K562 (cell line): ENCODE measurements around the gene DHX35. TPM values are rescaled to one million over a fixed set of nuclear protein-coding genes. Genes with fewer than 3 reads are reported as not detected.
A peak's percentile ranks its signal among the peaks of the same experiment; 100 is the strongest.

Experiments
- ATAC-seq: fragments of 200-7000 bp; cut with Tn5 transposase; 3 replicates; pipeline ENCODE4 v1.9.1; 2020; ENCODE audit warnings: moderate library complexity
- BruUV-seq: library from RNA; stranded (reverse); fragments of 400-500 nt; replicated peaks from 2 replicates; lab custom pipeline; 2021; lab: Mats Ljungman, UMichigan
- CTCF ChIA-PET: fragments of 300-600 bp; formaldehyde crosslinking; extraction: SDS; loops from one replicate; lab custom pipeline; 2021; ENCODE audit warnings: low intra/inter-chr PET ratio; lab: Yijun Ruan, JAX
- POLR2A ChIA-PET: fragments of 300-600, 350-650 bp; sonication (Branson Sonifier 250); formaldehyde crosslinking; extraction: SDS; loops from one replicate; lab custom pipeline; 2021; ENCODE audit warnings: antibody characterized with exemption, inconsistent platforms; lab: Yijun Ruan, JAX
- DNase-seq, 4 experiments: peaks; one replicate each; pipeline versions ENCODE4 v3.0.0 to v3.0.0-alpha.2; 2011 to 2018; ENCODE audit warnings: low spot score in 3 of 4, mixed read lengths in 3 of 4; ENCODE audit errors: extremely low read depth in 1 of 4
- FAIRE-seq: peaks from 2 replicates; lab custom pipeline; 2011; peaks lifted over from hg19 to GRCh38; lab: Jason Lieb, UNC
- H2AFZ ChIP-seq: 2 replicates; pipeline ENCODE4 v1.6.0; 2011; ENCODE audit warnings: low read depth, low read length, control low read depth, inconsistent platforms
- H3K27ac ChIP-seq: fragments of 200-600 bp; 3 replicates; pipeline ENCODE4 v1.8.0; 2011; ENCODE audit warnings: low read depth, mild to moderate bottlenecking, control low read depth, inconsistent platforms, low read length, moderate library complexity, mixed read lengths; ENCODE audit errors: extremely low read depth
- H3K27me3 ChIP-seq, 2 experiments: fragments of 300-600 bp in 1 of 2; 2 replicates in 1 of 2; 3 replicates in 1 of 2; pipeline versions ENCODE4 v1.6.0 to v1.8.0; 2011; ENCODE audit warnings: inconsistent platforms in 2 of 2, low read length in 2 of 2, mild to moderate bottlenecking in 1 of 2, mixed read lengths in 1 of 2, moderate library complexity in 1 of 2; ENCODE audit not compliant: control insufficient read depth in 2 of 2, insufficient read depth in 2 of 2
- H3K36me3 ChIP-seq: fragments of 300-600 bp; 3 replicates; pipeline ENCODE4 v1.8.0; 2011; ENCODE audit warnings: mild to moderate bottlenecking, low read length, inconsistent platforms; ENCODE audit not compliant: control insufficient read depth, insufficient read depth
- H3K4me1 ChIP-seq, 2 experiments: fragments of 200-600 bp in 1 of 2; replicated peaks in 1 of 2; 2 replicates in 1 of 2; 3 replicates in 1 of 2; pipeline versions ENCODE4 v1.5.1 to v1.8.0; 2011; ENCODE audit warnings: inconsistent platforms in 2 of 2, low read length in 2 of 2, mild to moderate bottlenecking in 1 of 2, mixed read lengths in 1 of 2, moderate library complexity in 1 of 2; ENCODE audit not compliant: control insufficient read depth in 2 of 2, insufficient read depth in 2 of 2
- H3K4me2 ChIP-seq: 2 replicates; pipeline ENCODE4 v1.6.1; 2011; ENCODE audit warnings: low read length, control low read depth, inconsistent platforms, mixed read lengths; ENCODE audit not compliant: insufficient read depth
- H3K4me3 ChIP-seq: fragments of 200-600 bp; sonication (generic), shearing (Covaris generic); 2 replicates; pipeline ENCODE4 v1.5.1; 2016; ENCODE audit warnings: control low read depth, inconsistent platforms
- H3K79me2 ChIP-seq: fragments of 200-600 bp; 3 replicates; pipeline ENCODE4 v1.8.0; 2011; ENCODE audit warnings: low read length, inconsistent platforms; ENCODE audit not compliant: control insufficient read depth, insufficient read depth
- H3K9ac ChIP-seq, 2 experiments: 2 replicates each; pipeline versions ENCODE4 v1.6.0 to v1.6.1; 2011; ENCODE audit warnings: low read depth in 2 of 2, low read length in 2 of 2, control low read depth in 1 of 2, inconsistent platforms in 1 of 2, mild to moderate bottlenecking in 1 of 2, mixed read lengths in 1 of 2; ENCODE audit not compliant: insufficient read depth in 1 of 2
- H3K9me1 ChIP-seq: one replicate; pipeline ENCODE4 v1.6.0; 2011; ENCODE audit warnings: inconsistent platforms, mild to moderate bottlenecking, low read length, moderate library complexity; ENCODE audit not compliant: control insufficient read depth, insufficient read depth
- H3K9me3 ChIP-seq: replicated peaks from 2 replicates; pipeline ENCODE4 v1.5.1; 2011; ENCODE audit warnings: low read depth, low read length, inconsistent platforms; ENCODE audit not compliant: control insufficient read depth, insufficient read depth
- H4K20me1 ChIP-seq: replicated peaks from 2 replicates; pipeline ENCODE4 v1.6.1; 2011; ENCODE audit warnings: low read length, inconsistent platforms, mixed read lengths; ENCODE audit not compliant: control insufficient read depth, insufficient read depth
- BCL6 ChIP-seq: fragments of 250-450 bp; sonication (Bioruptor Pico); IDR thresholded peaks from 2 replicates; pipeline ENCODE4 v1.4.0; 2020
- CBFA2T2 ChIP-seq: fragments of 450-650 bp; conservative IDR thresholded peaks from 2 replicates; pipeline ENCODE4 v1.6.1; 2017; ENCODE audit warnings: mild to moderate bottlenecking
- CBFA2T3 ChIP-seq: fragments of 450-650 bp; IDR thresholded peaks from 2 replicates; pipeline ENCODE4 v1.6.1; 2017
- DNMT1 ChIP-seq: fragments of 450-650 bp; IDR thresholded peaks from 2 replicates; pipeline ENCODE4 v1.6.1; 2016; ENCODE audit warnings: antibody characterized with exemption, mild to moderate bottlenecking
- FOXJ3 ChIP-seq: sonication (generic); formaldehyde crosslinking; IDR thresholded peaks from 2 replicates; pipeline ENCODE4 v1.4.0; 2020; ENCODE audit warnings: mild to moderate bottlenecking, missing genetic modification reagents
- MCM3 ChIP-seq: fragments of 450-650 bp; IDR thresholded peaks from 2 replicates; pipeline ENCODE4 v1.6.1; 2016
- PHF21A ChIP-seq: fragments of 450-650 bp; IDR thresholded peaks from 2 replicates; pipeline ENCODE4 v1.6.1; 2017; ENCODE audit warnings: low read depth, borderline replicate concordance
- SP2 ChIP-seq: IDR thresholded peaks from 2 replicates; pipeline ENCODE4 v1.6.1; 2011; ENCODE audit warnings: mild to moderate bottlenecking, low read depth, low read length, moderate library complexity; ENCODE audit not compliant: poor library complexity, severe bottlenecking; ENCODE audit errors: extremely low read depth
- TCF3 ChIP-seq: sonication (generic); formaldehyde crosslinking; IDR thresholded peaks from 2 replicates; pipeline ENCODE4 v1.4.0; 2020; ENCODE audit warnings: mild to moderate bottlenecking, missing genetic modification reagents
- WHSC1 ChIP-seq: IDR thresholded peaks from one replicate; pipeline ENCODE4 v1.6.1; 2012; ENCODE audit warnings: low read length, control low read depth, inconsistent platforms
- ZNF217 ChIP-seq: sonication (generic); formaldehyde crosslinking; IDR thresholded peaks from 2 replicates; pipeline ENCODE4 v1.8.0; 2022; ENCODE audit warnings: mild to moderate bottlenecking, missing genetic modification reagents
- WGBS: fragments of 100-300 bp; shearing (Covaris generic); methylation state at CpG from one replicate; pipeline ENCODE4 v1.1.6; 2016; ENCODE audit warnings: low coverage, mixed read lengths; ENCODE audit not compliant: insufficient coverage; ENCODE audit errors: missing lambda C conversion rate; 5-methylcytosine and 5-hydroxymethylcytosine counted together
- in situ Hi-C: fragments of 300-500 bp; cut with MboI; formaldehyde crosslinking; loops from 4 replicates; pipeline ENCODE4 v1.15.0; 2018; ENCODE audit warnings: inconsistent platforms, mixed read lengths
- intact Hi-C: fragments of 100-400 bp; cut with micrococcal nuclease; formaldehyde crosslinking; loops from 2 replicates; pipeline ENCODE4 v1.14.2; 2022
- polyA plus RNA-seq, 8 experiments: library from polyadenylated mRNA; depleted of rRNA in 4 of 8; stranded (reverse) in 5 of 8; unstranded in 3 of 8; fragments of >200 nt; fragmentation: Nextera tagmentation in 2 of 8; fragmentation: Illumina TruSeq in 1 of 8; extraction: Ambion mirVana in 2 of 8; extraction: Trizol in 1 of 8; gene quantifications; 2 replicates each; pipeline versions ENCODE4 v1.2.1 to v1.2.3, GENCODE V29; 2011 to 2014; ENCODE audit warnings: inconsistent platforms in 1 of 8, missing spikeins in 1 of 8
- total RNA-seq, 7 experiments: library from RNA; depleted of rRNA in 6 of 7; stranded (reverse); fragments of >200 nt in 6 of 7; fragmentation: Illumina TruSeq in 2 of 7; extraction: Trizol in 2 of 7; gene quantifications; 2 replicates each; pipeline versions ENCODE4 v1.2.1 to v1.2.3, GENCODE V29; 2011 to 2021; ENCODE audit warnings: low replicate concordance in 1 of 7
- TF ChIP-seq, protein P1 (sequence below): fragments of 250-450 bp; sonication (Bioruptor Pico); IDR thresholded peaks from 2 replicates; pipeline ENCODE4 v1.4.0; 2020; ENCODE audit warnings: mild to moderate bottlenecking, moderate library complexity

The DHX35 gene
- total and polyA plus RNA-seq, 9 of the 15 experiments (the other 6 are each of a cell fraction or from before 2014, with no cell fraction given): 6.5 to 25.6 (median 16.9) TPM

DNA sequence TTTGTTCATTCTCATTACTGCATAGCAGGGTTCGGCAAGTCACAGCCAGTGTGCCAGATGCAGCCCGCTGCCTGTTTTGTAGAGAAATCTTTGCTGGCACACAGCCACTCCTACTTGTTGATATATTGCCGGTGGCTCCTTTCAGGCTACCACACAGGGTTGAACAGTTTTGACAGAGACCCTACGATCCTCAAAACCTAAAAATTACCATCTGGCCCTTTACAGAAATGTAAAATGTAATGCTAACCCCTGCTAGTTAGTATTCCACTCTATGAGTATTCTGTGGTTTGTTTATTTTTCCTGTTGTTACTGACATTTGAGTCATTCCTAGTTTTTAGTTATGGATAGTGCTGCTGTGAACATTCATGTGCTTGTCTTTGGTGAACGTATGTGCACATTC, 11.5 kb downstream of the DHX35 start (continued):
- no peak for TF ChIP-seq DNMT1
- TF ChIP-seq MCM3: no peak
- no peak for TF ChIP-seq BCL6 (CRISPR knock-in tag)

GRCh38 chr20:38975539-38976120, 13.5 kb downstream of the DHX35 start:
- peaks cover 21% of the 10 kb centered on the region for H3K79me2 ChIP-seq
- in situ Hi-C loops (no loop called here), intact Hi-C loops (no loop called here)
- ATAC-seq (peak; percentile 54), FAIRE-seq (no peak), DNase-seq (peak in 2 of 4 experiments; percentile 18 to 35)
- H3K4me3 ChIP-seq: no peak overlapping the region
- no peak overlapping the region for H3K27ac ChIP-seq
- no peak overlapping the region for H3K4me2 ChIP-seq
- H3K36me3 ChIP-seq: peaks cover 67% of the 10 kb centered on the region
- TF ChIP-seq, protein P1, sequence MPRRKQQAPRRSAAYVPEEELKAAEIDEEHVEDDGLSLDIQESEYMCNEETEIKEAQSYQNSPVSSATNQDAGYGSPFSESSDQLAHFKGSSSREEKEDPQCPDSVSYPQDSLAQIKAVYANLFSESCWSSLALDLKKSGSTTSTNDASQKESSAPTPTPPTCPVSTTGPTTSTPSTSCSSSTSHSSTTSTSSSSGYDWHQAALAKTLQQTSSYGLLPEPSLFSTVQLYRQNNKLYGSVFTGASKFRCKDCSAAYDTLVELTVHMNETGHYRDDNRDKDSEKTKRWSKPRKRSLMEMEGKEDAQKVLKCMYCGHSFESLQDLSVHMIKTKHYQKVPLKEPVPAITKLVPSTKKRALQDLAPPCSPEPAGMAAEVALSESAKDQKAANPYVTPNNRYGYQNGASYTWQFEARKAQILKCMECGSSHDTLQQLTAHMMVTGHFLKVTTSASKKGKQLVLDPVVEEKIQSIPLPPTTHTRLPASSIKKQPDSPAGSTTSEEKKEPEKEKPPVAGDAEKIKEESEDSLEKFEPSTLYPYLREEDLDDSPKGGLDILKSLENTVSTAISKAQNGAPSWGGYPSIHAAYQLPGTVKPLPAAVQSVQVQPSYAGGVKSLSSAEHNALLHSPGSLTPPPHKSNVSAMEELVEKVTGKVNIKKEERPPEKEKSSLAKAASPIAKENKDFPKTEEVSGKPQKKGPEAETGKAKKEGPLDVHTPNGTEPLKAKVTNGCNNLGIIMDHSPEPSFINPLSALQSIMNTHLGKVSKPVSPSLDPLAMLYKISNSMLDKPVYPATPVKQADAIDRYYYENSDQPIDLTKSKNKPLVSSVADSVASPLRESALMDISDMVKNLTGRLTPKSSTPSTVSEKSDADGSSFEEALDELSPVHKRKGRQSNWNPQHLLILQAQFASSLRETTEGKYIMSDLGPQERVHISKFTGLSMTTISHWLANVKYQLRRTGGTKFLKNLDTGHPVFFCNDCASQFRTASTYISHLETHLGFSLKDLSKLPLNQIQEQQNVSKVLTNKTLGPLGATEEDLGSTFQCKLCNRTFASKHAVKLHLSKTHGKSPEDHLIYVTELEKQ (CRISPR knock-in tag): no peak
- TF ChIP-seq CBFA2T2 (0 out of 2 replicates have a peak, but pooled peaks have one; percentile 24), TCF3 (CRISPR knock-in tag) (peak; percentile 21; the same call in 1 of the 2 replicates), SP2 (no peak), PHF21A (no peak), ZNF217 (CRISPR knock-in tag) (no peak), FOXJ3 (CRISPR knock-in tag) (no peak), CBFA2T3 (peak; percentile 57), WHSC1 (no peak)
- 48% methylated on average over 2 of the region's 2 CpGs for WGBS
- H3K9me1 ChIP-seq: no peaks in the 10 kb centered on the region
- H3K4me1 ChIP-seq: peaks cover 0 to 10% of the 10 kb centered on the region in 2 experiments; a peak in 3 of 5 replicates
- no peaks in the 10 kb centered on the region for H3K27me3 ChIP-seq
- POLR2A ChIA-PET: no interaction called here
- no peaks in the 10 kb centered on the region for H3K9me3 ChIP-seq
- no TSS peak for BruUV-seq
- no peak overlapping the region for H2AFZ ChIP-seq
- CTCF ChIA-PET: no interaction called here
- H4K20me1 ChIP-seq: no peaks in the 10 kb centered on the region; the same call in 1 of the 2 replicates
- H3K9ac ChIP-seq: no peak overlapping the region
